ENCODE results near the gene RDH13. TPM values are rescaled to one million over a fixed set of nuclear protein-coding genes. Genes with fewer than 3 reads are reported as not detected.
A peak's percentile ranks its signal among the peaks of the same experiment; 100 is the strongest.
"Not testable (repeated sequence)": the region's sequence is repeated elsewhere in the genome, so short reads cannot be mapped to it uniquely, and the experiment has no call there.

Gene RDH13
- total RNA-seq, 1 donor from 2014 or later: 9.0 TPM

GRCh38 chr19:55031178-55031577 lies 31.8 kb downstream of the RDH13 start:
- H3K27ac Mint-ChIP-seq: no peak overlapping the region
- H3K27me3 Mint-ChIP-seq (ENCODE audit: insufficient read depth, low read depth): peaks cover 8% of the 10 kb centered on the region
- Histone ChIP-seq H3K27me3 (no peaks in the 10 kb centered on the region), H3K9ac (no peak overlapping the region), H3K79me2 (ENCODE audit: low read depth) (peaks cover 5% of the 10 kb centered on the region), H3K4me1 (no peaks in the 10 kb centered on the region), H4K20me1 (ENCODE audit: low read depth) (no peaks in the 10 kb centered on the region), H3K36me3 (no peaks in the 10 kb centered on the region), H2AFZ (replicated peaks) (no peak overlapping the region), H3K4me2 (no peak overlapping the region), H3K27ac (no peak overlapping the region), H3F3A (ENCODE audit: low read depth) (no peaks in the 10 kb centered on the region), H3K9me3 (ENCODE audit: low read depth) (no peaks in the 10 kb centered on the region), H3K4me3 (no peak overlapping the region)
- no peak for TF ChIP-seq EZH2 (IDR thresholded peaks at IDR 0.05)
- no peak for TF ChIP-seq EZH2phosphoT487 (IDR thresholded peaks at IDR 0.05)
- no peak for TF ChIP-seq CTCF (IDR thresholded peaks at IDR 0.05)
- H3K4me1 Mint-ChIP-seq: no peaks in the 10 kb centered on the region
- H3K36me3 Mint-ChIP-seq: peaks cover 2% of the 10 kb centered on the region
- peaks cover 2% of the 10 kb centered on the region for H3K9me3 Mint-ChIP-seq
- H3K4me3 Mint-ChIP-seq: no peak overlapping the region
- no peak for DNase-seq (ENCODE audit: low spot score)

DNA sequence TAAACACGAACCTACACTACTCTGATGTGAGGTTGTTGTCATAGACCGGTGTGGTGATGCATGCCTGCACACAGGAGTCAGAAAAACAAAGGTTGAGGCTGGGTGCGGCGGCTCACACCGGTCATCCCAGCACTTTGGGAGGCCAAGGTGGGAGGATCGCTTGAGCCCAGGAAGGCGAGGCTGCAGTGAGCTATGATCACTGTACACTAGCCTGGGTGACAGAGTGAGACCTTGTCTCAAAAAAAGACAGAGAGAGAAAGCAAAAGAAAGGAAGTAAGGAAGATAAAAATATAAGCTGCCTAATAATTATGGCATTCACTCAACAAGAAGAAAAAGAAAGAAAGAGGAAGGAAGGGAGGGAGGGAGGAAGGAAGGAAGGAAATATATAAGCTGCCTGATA lies 34.2 kb downstream of the RDH13 start:
- H3K27me3 ChIP-seq: no peaks in the 10 kb centered on the region
- H3K27ac ChIP-seq: no peak overlapping the region
- no peaks in the 10 kb centered on the region for H3K4me1 ChIP-seq
- Mint-ChIP-seq H3K4me1 (no peaks in the 10 kb centered on the region), H3K9me3 (peaks cover 2% of the 10 kb centered on the region), H3K27ac (peak overlapping the region; percentile 50), H3K27me3 (ENCODE audit: insufficient read depth, low read depth) (peaks cover 6% of the 10 kb centered on the region), H3K36me3 (no peaks in the 10 kb centered on the region), H3K4me3 (no peak overlapping the region)
- TF ChIP-seq EZH2phosphoT487 (IDR thresholded peaks at IDR 0.05): no peak
- H3K4me3 ChIP-seq: no peak overlapping the region
- H3K9ac ChIP-seq: no peak overlapping the region
- H4K20me1 ChIP-seq (ENCODE audit: low read depth): no peaks in the 10 kb centered on the region
- no peak overlapping the region for H2AFZ ChIP-seq (replicated peaks)
- H3F3A ChIP-seq (ENCODE audit: low read depth): no peaks in the 10 kb centered on the region
- no peak overlapping the region for H3K4me2 ChIP-seq
- H3K9me3 ChIP-seq (ENCODE audit: low read depth): no peaks in the 10 kb centered on the region
- H3K79me2 ChIP-seq (ENCODE audit: low read depth): peaks cover 5% of the 10 kb centered on the region
- no peaks in the 10 kb centered on the region for H3K36me3 ChIP-seq
- DNase-seq (ENCODE audit: low spot score): no peak

- peaks cover 5% of the 10 kb centered on the region for H3K79me2 ChIP-seq (ENCODE audit: low read depth)
- no peaks in the 10 kb centered on the region for H3K27me3 ChIP-seq
- no peak for DNase-seq (ENCODE audit: low spot score)
- H3K4me2 ChIP-seq: no peak overlapping the region
- H3K4me1 ChIP-seq: no peaks in the 10 kb centered on the region
- H3K4me3 ChIP-seq: no peak overlapping the region
- Mint-ChIP-seq H3K4me1 (no peaks in the 10 kb centered on the region), H3K27ac (no peak overlapping the region), H3K4me3 (no peak overlapping the region), H3K36me3 (peaks cover 4% of the 10 kb centered on the region), H3K27me3 (ENCODE audit: insufficient read depth, low read depth) (peaks cover 6% of the 10 kb centered on the region), H3K9me3 (peaks cover 2% of the 10 kb centered on the region)
- H2AFZ ChIP-seq (replicated peaks): no peak overlapping the region
- H3K9ac ChIP-seq: no peak overlapping the region
- H3K36me3 ChIP-seq: no peaks in the 10 kb centered on the region
- H3K9me3 ChIP-seq (ENCODE audit: low read depth): no peaks in the 10 kb centered on the region
- TF ChIP-seq EZH2phosphoT487 (IDR thresholded peaks at IDR 0.05) (no peak), CTCF (IDR thresholded peaks at IDR 0.05) (no peak), EZH2 (IDR thresholded peaks at IDR 0.05) (no peak)
- H3K27ac ChIP-seq: no peak overlapping the region
- H4K20me1 ChIP-seq (ENCODE audit: low read depth): no peaks in the 10 kb centered on the region
- H3F3A ChIP-seq (ENCODE audit: low read depth): no peaks in the 10 kb centered on the region
Observed at GRCh38 chr19:55027472-55028337, 35.2 kb downstream of the RDH13 start.

GRCh38 chr19:55027140-55027471 lies 35.8 kb downstream of the RDH13 start:
- H3K9me3 Mint-ChIP-seq; H3K9me3 ChIP-seq (ENCODE audit: low read depth); H3K4me1 ChIP-seq; H3F3A ChIP-seq (ENCODE audit: low read depth); H2AFZ ChIP-seq (replicated peaks); DNase-seq (ENCODE audit: low spot score); H3K27ac ChIP-seq; H3K36me3 ChIP-seq; H4K20me1 ChIP-seq (ENCODE audit: low read depth); H3K9ac ChIP-seq; H3K27ac Mint-ChIP-seq; H3K4me3 ChIP-seq; H3K27me3 ChIP-seq; H3K4me3 Mint-ChIP-seq; H3K79me2 ChIP-seq (ENCODE audit: low read depth); H3K4me2 ChIP-seq; H3K36me3 Mint-ChIP-seq; H3K27me3 Mint-ChIP-seq (ENCODE audit: insufficient read depth, low read depth); H3K4me1 Mint-ChIP-seq: not testable (repeated sequence)

All from neural progenitor cell (in vitro differentiated cells).